Muscle layer of colon (tissue), 2 donors: ENCODE measurements around the gene SLC4A11.
"Not testable (repeated sequence)": the region's sequence is repeated elsewhere in the genome, so short reads cannot be mapped to it uniquely, and the experiment has no call there.

ENCODE experiments used
- H3K27ac ChIP-seq: one replicate; pipeline ENCODE4 v1.7.0; 2013; ENCODE audit warnings: low read depth, mild to moderate bottlenecking, low read length, moderate library complexity
- H3K27me3 ChIP-seq, 2 donors: one replicate each; pipeline ENCODE4 v1.7.0; 2013; ENCODE audit warnings: low read length in 2 of 2, mild to moderate bottlenecking in 2 of 2; ENCODE audit not compliant: insufficient read depth in 2 of 2, control insufficient read depth in 1 of 2
- H3K36me3 ChIP-seq: one replicate; pipeline ENCODE4 v1.7.0; 2013; ENCODE audit warnings: mild to moderate bottlenecking, low read length; ENCODE audit not compliant: insufficient read depth
- H3K4me1 ChIP-seq: one replicate; pipeline ENCODE4 v1.7.0; 2013; ENCODE audit warnings: mild to moderate bottlenecking, low read length; ENCODE audit not compliant: insufficient read depth
- H3K4me3 ChIP-seq, 2 donors: one replicate each; pipeline ENCODE4 v1.7.0; 2013; ENCODE audit warnings: low read length in 2 of 2, low read depth in 1 of 2, mild to moderate bottlenecking in 1 of 2, moderate library complexity in 1 of 2
- H3K9ac ChIP-seq: one replicate; pipeline ENCODE4 v1.7.0; 2013; ENCODE audit warnings: low read length
- H3K9me3 ChIP-seq: one replicate; pipeline ENCODE4 v1.7.0; 2013; ENCODE audit warnings: mild to moderate bottlenecking, low read length
- donor health status: abdominal sarcoma.
- donor health status: Adenocarcinoma of cecum.

The SLC4A11 gene

DNA sequence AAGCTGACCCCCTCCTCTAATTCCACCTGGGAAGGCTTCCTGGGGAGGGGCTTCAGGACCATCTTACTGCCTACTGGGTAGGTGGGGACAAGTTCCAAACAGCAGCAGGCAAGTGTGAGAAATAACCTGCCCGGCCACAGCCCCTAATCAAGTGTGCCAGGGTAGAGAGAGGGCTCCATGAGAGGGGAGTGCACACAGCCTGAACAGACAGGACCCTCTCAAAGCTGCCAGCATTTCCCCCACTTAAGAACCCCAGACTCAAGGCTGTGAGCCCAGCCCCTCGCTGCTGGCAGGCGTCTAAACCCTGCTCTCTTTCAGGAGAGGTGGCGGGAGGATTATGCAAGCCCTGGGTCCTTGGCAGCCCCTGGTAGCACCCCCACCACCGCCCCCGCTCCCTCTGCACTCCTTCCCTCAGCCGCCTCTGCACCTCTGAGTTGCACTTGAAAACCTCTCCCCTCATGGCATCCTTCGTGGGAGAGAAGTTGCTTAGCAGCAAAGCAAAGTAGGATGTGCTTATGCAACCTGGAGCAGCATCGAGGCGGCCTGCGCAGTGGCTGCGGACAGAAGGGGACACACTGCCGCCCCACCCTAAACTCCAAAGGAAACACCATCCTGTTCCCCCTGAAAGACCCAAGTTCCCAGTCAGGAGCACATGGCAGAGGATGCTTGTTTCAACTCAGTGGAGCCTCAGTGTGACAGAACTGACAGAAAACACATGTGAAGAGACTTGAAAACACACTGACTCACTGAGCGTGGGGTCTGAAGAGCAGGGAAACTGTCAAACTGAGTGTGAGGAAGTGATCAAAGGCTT is 45.0 kb downstream of the SLC4A11 start:
- Histone ChIP-seq H3K36me3 (peaks cover 69% of the 10 kb centered on the region), H3K4me1 (no peaks in the 10 kb centered on the region), H3K9me3 (no peaks in the 10 kb centered on the region), H3K4me3 (no peak overlapping the region), H3K27me3 (no peaks in the 10 kb centered on the region), H3K27ac (no peak overlapping the region), H3K9ac (no peak overlapping the region)

DNA sequence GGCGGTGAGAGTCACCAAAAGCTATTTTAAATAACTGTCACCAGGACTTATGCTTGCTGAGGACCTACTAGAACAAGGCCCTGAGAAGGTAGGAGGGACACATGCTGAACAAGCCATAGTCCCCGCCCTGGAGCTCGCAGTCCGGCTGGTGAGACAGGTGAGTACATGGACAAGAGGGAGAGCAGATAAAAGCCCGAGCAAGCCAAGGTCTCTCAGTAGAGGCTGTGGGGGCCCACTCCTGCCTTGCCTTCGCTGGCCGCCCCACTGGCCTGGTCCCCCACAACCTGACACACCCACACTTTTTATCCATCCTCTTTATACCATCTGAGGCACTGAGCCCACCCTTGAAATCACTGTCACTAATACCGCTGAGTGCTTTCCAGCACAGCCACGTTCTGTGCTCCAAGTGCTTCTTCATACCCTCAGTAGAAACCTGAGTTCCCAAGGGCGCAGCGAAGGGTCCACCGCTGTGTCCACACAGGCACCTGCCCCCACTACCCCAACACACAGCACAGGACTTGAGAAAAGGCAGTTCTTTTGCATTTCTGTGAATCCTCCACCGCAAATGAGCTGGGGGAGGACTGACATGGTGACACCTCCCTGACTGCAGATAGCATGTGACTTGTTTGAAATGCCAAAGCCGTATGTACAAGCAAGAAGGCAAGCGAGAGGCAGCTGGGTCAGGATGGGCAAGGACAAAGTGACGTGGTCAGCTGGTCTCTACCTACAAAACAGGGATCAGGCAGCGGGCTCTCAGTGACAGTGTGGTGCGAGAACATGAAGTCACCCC is 46.6 kb downstream of the SLC4A11 start:
- H3K27me3 ChIP-seq, result no peaks in the 10 kb centered on the region
- H3K36me3 ChIP-seq, result peaks cover 64% of the 10 kb centered on the region
- H3K9ac ChIP-seq, result no peak overlapping the region
- no peaks in the 10 kb centered on the region for H3K4me1 ChIP-seq
- no peak overlapping the region for H3K27ac ChIP-seq
- no peaks in the 10 kb centered on the region for H3K9me3 ChIP-seq
- H3K4me3 ChIP-seq, result no peak overlapping the region

DNA sequence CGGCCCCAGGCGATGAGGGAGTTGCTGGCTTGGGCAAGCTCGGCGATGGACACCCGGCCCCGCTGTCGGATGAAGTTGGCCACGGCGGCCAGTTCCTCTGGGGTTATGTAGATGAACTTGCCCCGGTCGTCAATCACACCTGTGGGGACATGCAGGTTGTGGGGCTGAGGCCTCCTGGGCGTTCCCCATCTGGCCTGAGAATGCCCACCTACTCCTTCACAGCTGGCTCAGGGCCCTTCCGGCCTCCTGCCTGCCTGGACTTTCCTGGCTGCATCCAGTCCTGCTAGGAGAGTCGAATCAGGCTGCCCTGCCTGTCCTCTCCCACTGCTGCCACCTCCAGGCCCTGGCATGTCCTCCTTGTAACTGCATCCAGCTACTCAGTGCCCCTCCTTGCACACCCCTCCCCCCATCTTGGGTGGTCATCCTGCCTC is 48.3 kb downstream of the SLC4A11 start:
- Histone ChIP-seq H3K9me3 (no peaks in the 10 kb centered on the region), H3K4me3 (no peak overlapping the region), H3K27ac (no peak overlapping the region), H3K4me1 (no peaks in the 10 kb centered on the region), H3K27me3 (no peaks in the 10 kb centered on the region), H3K36me3 (peaks cover 55% of the 10 kb centered on the region), H3K9ac (no peak overlapping the region)

DNA sequence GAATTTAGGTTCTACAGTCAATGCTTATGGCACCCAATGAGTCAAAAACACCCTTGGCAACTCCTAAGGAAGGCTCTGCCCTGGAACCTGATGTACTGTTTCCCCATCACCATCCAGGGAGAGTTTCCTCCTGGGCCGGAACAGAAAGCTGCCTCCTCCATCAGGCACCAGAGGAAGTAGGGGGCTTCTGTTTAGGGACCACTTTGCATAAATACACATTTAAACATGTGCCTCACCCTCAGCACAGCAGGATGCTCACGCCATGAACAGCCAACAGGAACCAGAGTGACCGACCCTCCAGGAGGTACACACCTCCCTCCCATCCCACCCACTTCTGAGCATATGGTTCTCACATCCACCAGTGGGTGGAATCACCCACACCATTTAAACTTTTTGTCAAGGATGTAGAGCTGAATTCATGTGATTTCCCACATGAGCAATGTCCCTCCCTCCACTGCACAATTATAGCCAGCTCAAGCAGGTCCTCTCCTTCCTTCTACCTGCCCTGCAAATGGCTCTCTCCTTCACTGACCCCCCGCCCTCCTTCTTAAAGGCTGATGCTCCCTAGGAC is 49.3 kb downstream of the SLC4A11 start:
- peaks cover 45% of the 10 kb centered on the region for H3K36me3 ChIP-seq
- H3K4me3 ChIP-seq, result no peak overlapping the region
- H3K9me3 ChIP-seq, result no peaks in the 10 kb centered on the region
- no peaks in the 10 kb centered on the region for H3K4me1 ChIP-seq
- no peak overlapping the region for H3K9ac ChIP-seq
- no peak overlapping the region for H3K27ac ChIP-seq
- no peaks in the 10 kb centered on the region for H3K27me3 ChIP-seq

DNA sequence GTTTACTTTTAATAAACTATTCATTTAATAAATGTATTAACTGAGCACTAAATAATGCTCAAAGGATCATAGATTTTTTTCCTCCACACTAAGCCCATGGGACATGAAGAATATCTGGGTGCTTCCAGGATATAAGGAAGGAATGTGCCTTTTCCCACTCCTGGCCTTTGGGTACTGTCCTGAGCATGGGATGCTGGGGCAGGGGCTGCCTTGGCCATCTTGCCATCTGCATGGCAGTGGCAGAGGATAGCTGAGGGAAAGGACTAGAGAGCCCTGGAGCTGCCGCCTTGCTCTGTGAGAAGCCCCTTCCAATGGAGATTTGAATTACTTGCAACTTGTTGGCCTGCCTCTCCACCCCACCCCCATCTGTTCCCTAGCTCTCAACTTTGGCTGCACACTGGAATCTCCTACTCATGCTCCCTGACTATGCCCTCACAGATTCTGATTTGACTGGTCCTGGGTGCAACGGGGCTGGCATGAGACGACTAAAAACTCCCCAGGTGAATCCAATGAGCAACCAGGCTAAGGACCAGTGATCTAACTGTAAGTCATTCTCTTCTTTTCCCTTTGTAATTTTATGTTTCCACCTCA is 50.1 kb downstream of the SLC4A11 start:
- Histone ChIP-seq H3K27ac (no peak overlapping the region), H3K36me3 (peaks cover 37% of the 10 kb centered on the region)

DNA sequence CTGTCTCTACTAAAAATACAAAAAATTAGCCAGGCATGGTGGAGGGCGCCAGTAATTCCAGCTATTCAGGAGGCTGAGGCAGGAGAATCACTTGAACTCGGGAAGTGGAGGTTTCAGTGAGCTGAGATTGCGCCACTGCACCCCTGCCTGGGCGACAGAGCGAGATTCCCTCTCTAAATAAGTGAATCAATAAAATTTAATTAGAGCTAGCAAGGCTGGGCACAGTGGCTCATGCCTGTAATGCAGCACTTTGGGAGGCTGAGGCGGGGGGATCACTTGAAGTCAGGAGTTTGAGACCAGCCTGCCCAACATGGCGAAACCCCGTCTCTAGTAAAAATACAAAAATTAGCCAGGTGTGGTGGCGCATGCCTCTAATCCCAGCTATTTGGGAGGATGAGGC is 51.1 kb downstream of the SLC4A11 start:
- not testable (repeated sequence) for H3K9ac ChIP-seq, H3K9me3 ChIP-seq, H3K4me1 ChIP-seq, H3K27me3 ChIP-seq, H3K4me3 ChIP-seq, H3K27ac ChIP-seq
- peaks cover 31% of the 10 kb centered on the region for H3K36me3 ChIP-seq

More for the DNA sequence above, 50.1 kb downstream of the SLC4A11 start:
- H3K4me1 ChIP-seq, result no peaks in the 10 kb centered on the region
- H3K9ac ChIP-seq, result no peak overlapping the region
- H3K4me3 ChIP-seq, result no peak overlapping the region
- H3K9me3 ChIP-seq, result no peaks in the 10 kb centered on the region
- no peaks in the 10 kb centered on the region for H3K27me3 ChIP-seq

DNA sequence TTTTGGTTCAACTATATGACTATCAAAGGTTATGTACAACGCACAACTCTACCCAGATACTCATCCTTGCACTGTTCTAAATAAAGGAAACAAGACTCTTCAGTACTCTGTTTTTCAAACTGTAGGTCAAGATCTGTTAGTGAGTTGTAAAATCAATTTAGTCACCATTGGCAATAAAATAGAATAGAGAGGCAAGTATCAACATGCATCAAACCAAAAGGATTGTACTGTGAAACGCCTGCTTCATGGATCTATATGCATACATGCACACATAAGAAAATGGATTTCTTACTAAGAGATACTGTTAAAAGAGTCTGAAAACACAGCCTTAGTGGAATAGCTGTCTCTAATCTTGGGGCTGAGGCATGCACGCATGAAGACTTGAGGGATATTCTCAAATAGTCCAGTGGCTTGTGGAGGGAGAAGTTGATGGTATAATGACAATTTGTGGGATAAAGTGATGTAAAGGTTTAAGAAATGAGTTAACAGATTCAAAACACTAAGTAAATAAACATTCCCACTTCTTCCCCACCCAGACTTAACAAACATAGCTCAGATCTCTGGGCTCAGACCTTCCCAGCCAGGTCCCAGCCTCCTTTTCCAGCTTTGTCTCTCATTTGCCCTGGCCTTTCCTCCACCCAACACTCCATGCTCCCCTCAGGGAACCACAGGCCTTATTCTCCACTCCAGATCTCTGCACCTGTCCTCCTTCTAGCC is 54.9 kb downstream of the SLC4A11 start:
- Histone ChIP-seq H3K4me1 (no peaks in the 10 kb centered on the region), H3K36me3 (no peaks in the 10 kb centered on the region), H3K9ac (no peak overlapping the region), H3K4me3 (no peak overlapping the region), H3K27ac (no peak overlapping the region), H3K27me3 (no peaks in the 10 kb centered on the region), H3K9me3 (no peaks in the 10 kb centered on the region)

DNA sequence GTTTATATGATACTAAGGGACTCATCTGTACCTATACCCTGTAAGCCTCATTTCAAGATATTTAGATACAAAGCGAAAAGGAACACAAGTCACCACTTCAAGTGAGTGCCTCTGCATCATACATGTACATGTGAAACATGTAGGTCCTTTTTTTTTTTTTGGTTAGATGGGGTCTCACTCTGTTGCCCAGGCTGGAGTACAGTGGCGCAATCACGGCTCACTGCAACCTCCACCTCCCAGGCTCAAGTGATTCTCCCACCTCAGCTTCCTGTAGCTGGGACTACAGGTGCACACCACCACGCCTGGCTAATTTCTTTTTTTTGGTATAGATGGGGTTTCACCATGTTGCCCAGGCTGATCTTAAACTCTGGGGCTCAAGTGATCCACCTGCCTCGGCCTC is 56.6 kb downstream of the SLC4A11 start:
- not testable (repeated sequence) for H3K9me3 ChIP-seq, H3K9ac ChIP-seq, H3K27ac ChIP-seq, H3K27me3 ChIP-seq, H3K36me3 ChIP-seq, H3K4me1 ChIP-seq, H3K4me3 ChIP-seq

DNA sequence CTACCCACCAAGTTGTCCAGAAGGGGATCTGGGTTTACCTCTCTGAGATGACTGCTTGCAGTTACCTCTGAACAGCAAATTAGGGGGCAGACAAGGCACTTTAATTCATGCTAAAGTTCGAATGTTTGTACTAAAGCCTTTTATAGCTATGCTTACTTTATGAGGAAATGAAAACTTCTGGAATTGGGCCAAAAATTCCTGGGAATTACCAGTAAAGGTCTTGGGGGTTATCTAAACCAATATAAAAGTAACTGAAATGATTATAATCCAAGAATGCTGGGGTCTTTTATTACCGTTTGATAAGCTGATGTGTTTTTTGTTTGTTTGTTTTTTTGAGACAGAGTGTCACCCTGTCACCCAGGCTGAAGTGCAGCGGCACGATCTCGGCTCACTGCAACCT is 57.7 kb downstream of the SLC4A11 start:
- no peak overlapping the region for H3K4me3 ChIP-seq

DNA sequence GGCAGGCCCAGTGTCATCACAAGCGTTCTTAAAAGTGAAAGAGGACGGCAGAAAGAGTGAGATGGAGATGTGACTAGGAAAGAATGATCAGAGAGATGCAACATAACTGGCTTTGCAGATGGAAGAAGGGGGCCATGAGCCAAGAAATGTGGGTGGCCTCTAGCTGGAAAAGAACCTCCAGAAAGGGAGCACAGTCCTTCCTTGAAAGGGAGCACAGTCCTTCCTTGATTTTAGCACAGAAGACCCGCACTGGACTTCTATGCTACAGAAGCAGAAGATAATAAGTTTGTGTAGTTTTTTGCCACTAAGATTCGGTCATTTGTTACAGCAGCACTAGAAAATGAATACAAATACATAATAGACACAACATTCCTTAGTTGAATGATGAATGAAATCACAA is 58.7 kb downstream of the SLC4A11 start:
- no peaks in the 10 kb centered on the region for H3K4me1 ChIP-seq
- no peak overlapping the region for H3K4me3 ChIP-seq
- H3K27ac ChIP-seq, result no peak overlapping the region
- no peak overlapping the region for H3K9ac ChIP-seq
- no peaks in the 10 kb centered on the region for H3K36me3 ChIP-seq
- no peaks in the 10 kb centered on the region for H3K27me3 ChIP-seq
- H3K9me3 ChIP-seq, result no peaks in the 10 kb centered on the region

More for the DNA sequence above, 57.7 kb downstream of the SLC4A11 start:
- no peak overlapping the region for H3K9ac ChIP-seq
- no peak overlapping the region for H3K27ac ChIP-seq
- no peaks in the 10 kb centered on the region for H3K36me3 ChIP-seq
- no peaks in the 10 kb centered on the region for H3K27me3 ChIP-seq
- no peaks in the 10 kb centered on the region for H3K9me3 ChIP-seq
- H3K4me1 ChIP-seq, result no peaks in the 10 kb centered on the region
